Aorta (tissue), 5 donors: ENCODE measurements around the gene GALNT15. TPM values are rescaled to one million over a fixed set of nuclear protein-coding genes. Genes with fewer than 3 reads are reported as not detected.
A peak's percentile ranks its signal among the peaks of the same experiment; 100 is the strongest.

ENCODE experiments used
- ATAC-seq: fragments of 200-7000 bp; cut with Tn5 transposase; one replicate; pipeline ENCODE4 v1.9.1; 2022; ENCODE audit warnings: moderate library complexity; ENCODE audit not compliant: low FRiP score
- DNase-seq, 2 donors: peaks; one replicate each; pipeline ENCODE4 v3.0.0-alpha.2; 2020
- H3K27ac ChIP-seq, 2 donors: one replicate each; pipeline ENCODE4 v1.5.1; 2013; ENCODE audit warnings: low read length in 2 of 2, mild to moderate bottlenecking in 2 of 2, moderate library complexity in 2 of 2, control low read depth in 1 of 2, inconsistent platforms in 1 of 2, low read depth in 1 of 2
- H3K27me3 ChIP-seq, 2 donors: one replicate each; pipeline ENCODE4 v1.6.1; 2013; ENCODE audit warnings: control low read depth in 1 of 2, low read length in 1 of 2, mild to moderate bottlenecking in 1 of 2, moderate library complexity in 1 of 2; ENCODE audit not compliant: insufficient read depth in 2 of 2, control insufficient read depth in 1 of 2
- H3K36me3 ChIP-seq, 2 donors: one replicate each; pipeline ENCODE4 v1.6.1; 2013; ENCODE audit warnings: control low read depth in 1 of 2, low read length in 1 of 2, mild to moderate bottlenecking in 1 of 2; ENCODE audit not compliant: insufficient read depth in 2 of 2, control insufficient read depth in 1 of 2
- H3K4me1 ChIP-seq, 2 donors: one replicate each; pipeline ENCODE4 v1.6.1; 2013; ENCODE audit warnings: low read length in 2 of 2, control low read depth in 1 of 2, mild to moderate bottlenecking in 1 of 2, moderate library complexity in 1 of 2; ENCODE audit not compliant: insufficient read depth in 2 of 2, control insufficient read depth in 1 of 2
- H3K4me3 ChIP-seq, 2 donors: one replicate each; pipeline ENCODE4 v1.5.1; 2013; ENCODE audit warnings: low read length in 2 of 2, control low read depth in 1 of 2, mild to moderate bottlenecking in 1 of 2
- H3K9me3 ChIP-seq: one replicate; pipeline ENCODE4 v1.6.1; 2013; ENCODE audit warnings: mild to moderate bottlenecking, low read length; ENCODE audit not compliant: control insufficient read depth
- WGBS, 2 donors: extraction: QIAGEN DNeasy Blood & Tissue Kit; methylation state at CpG; one replicate each; pipeline ENCODE4 v1.1.7; 2013; 5-methylcytosine and 5-hydroxymethylcytosine counted together
- intact Hi-C, 2 donors: fragments of 100-400 bp; cut with DNase I; formaldehyde crosslinking; loops; one replicate each; pipeline versions ENCODE4 v1.14.2 to v1.15.0; 2022
- polyA plus RNA-seq, 2 donors: library from polyadenylated mRNA; stranded (reverse); fragments of 200-250 nt; gene quantifications; one replicate each; pipeline ENCODE4 v1.2.3, GENCODE V29; 2013
- total RNA-seq, 2 donors: library from RNA; stranded (reverse); fragmentation: NEBNext Ultra II Directional; extraction: Animal tissue kit (Norgen Biotek cat#: 25700); gene quantifications; one replicate each; pipeline ENCODE4 v1.2.1, GENCODE V29; 2021
- donor health status: healthy with polysubstance abuse.
- donor health status: Bipolar disorder and iron deficiency.
- donor health status: DM: no; HTN: no; CAD: no.
- donor health status: DM: no; HTN: no; CAD: no.
- donor health status: DM: yes; HTN: yes; CAD: no.

GALNT15 gene
- total and polyA plus RNA-seq, 4 donors: 12.5 to 113 (median 45.1) TPM

DNA sequence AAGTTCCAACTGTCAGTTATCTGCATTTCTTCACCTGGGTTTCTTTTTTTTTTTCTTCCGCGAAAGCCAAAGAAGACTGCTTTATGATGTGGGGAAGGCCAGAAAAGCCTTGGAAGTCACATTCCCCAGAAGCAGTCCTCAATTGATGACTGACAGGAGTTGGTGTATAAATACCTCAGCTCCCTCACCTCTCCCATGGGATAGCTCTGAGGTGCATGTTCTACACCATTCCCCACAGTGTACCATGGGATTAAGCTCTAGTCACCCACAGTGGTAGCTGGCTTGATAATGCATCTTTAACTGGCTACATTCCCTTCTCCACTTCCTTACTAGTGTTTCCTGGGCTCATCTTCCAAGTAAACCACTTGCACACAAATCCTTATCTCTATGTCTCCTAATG, 59.8 kb downstream of the GALNT15 start:
- intact Hi-C loops: no loop called here
- Histone ChIP-seq H3K27ac (no peak overlapping the region), H3K27me3 (no peaks in the 10 kb centered on the region), H3K4me3 (no peak overlapping the region), H3K4me1 (no peaks in the 10 kb centered on the region), H3K36me3 (no peaks in the 10 kb centered on the region), H3K9me3 (no peaks in the 10 kb centered on the region)
- ATAC-seq: no peak
- DNase-seq: no peak
- 99 to 100% methylated on average over 2 of the region's 2 CpGs for WGBS, 2 donors

DNA sequence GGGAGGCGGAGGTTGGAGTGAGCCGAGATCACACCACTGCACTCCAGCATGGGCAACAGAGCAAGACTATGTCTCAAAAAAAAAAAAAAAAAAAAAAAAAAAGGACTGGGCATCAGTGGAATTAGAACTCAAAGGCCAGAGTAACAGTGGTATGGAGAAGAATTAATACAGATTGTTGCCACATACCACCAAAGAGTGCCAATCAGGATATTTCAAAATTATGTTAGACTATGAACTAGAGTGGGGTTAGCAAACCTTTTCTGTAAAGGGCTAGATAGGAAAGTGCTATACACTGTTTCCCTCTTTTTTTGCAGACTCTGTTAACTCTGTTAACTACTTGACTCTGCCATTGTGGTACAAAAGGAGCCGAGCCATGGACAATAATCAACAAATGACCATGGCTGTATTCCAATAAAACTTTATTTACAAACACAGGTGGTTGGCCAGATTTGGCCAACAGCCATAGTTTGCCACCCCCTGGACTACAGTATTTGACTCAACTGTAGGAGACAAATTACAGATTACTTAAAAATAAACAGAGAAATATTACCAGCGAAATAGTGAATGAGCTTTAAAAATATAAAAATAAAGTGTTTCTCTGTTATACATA, 61.7 kb downstream of the GALNT15 start:
- Histone ChIP-seq H3K4me1 (no peaks in the 10 kb centered on the region), H3K27me3 (no peaks in the 10 kb centered on the region), H3K9me3 (no peaks in the 10 kb centered on the region), H3K36me3 (no peaks in the 10 kb centered on the region), H3K4me3 (no peak overlapping the region), H3K27ac (no peak overlapping the region)
- DNase-seq: no peak
- ATAC-seq: no peak
- 85 to 88% methylated on average over 4 of the region's 4 CpGs for WGBS, 2 donors
- intact Hi-C loops: no loop called here

DNA sequence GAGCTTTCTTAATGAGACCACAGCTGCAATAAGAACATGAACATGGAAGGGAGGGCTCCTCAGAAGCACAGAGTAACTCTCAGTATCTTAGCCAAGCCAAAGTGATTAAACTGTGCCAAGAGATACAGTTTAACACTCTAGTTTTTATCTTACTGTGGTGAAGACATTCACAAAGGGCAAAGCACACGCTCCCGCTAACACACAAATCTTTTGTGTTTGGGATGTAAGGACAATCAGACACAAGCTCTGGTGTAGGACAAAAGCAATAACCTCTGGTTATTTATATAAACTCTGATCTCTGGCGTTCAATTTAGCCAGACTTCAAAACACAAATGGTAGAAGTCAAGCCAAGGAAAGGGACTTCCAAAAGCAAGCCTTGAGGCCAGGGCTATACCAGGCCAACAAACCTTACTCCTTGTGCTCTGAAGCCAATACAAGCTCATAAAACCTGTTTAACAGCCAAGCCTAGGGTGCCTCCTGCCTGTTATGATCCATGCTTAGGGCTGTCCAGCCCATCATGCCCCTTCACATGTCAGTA, 62.4 kb downstream of the GALNT15 start:
- peak; percentile 60 for ATAC-seq
- Histone ChIP-seq H3K4me3 (no peak overlapping the region), H3K4me1 (no peaks in the 10 kb centered on the region), H3K36me3 (no peaks in the 10 kb centered on the region), H3K27ac (no peak overlapping the region), H3K9me3 (no peaks in the 10 kb centered on the region), H3K27me3 (no peaks in the 10 kb centered on the region)
- intact Hi-C loops: no loop called here
- 3 to 4% methylated on average over 3 of the region's 3 CpGs for WGBS, 2 donors
- DNase-seq: no peak

DNA sequence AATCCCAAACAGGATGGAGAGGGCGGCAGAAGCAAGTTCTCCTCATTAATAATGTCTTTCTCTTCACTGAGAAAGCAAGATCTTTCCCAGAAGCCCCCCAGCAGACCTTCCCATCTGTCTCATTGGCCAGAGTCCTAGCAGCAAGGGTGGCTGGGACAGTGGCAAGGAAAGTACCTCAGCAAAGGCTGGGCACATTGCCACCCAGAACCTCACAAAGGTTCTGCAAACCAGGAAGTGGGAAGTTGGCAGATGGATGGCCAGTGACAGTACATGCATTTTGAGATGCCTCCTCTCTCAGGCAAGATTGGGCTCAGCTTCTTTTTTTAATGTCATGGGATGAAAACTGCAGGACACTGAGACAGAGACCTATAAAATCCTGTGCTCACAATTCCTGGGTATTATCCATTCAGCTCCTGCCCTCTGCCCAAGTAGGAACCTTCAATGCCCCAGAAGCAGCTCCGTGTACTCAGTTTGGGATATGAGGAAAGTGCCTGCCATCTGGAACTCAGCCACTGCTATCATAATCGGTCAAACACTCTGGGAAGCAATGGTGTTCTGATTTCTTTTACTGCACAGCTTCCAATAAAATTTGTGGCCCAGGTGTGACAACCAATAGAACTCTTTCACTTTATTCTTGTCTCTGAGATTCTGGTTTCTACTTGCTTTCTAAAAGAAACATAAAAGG, 64.7 kb downstream of the GALNT15 start:
- no peaks in the 10 kb centered on the region for H3K9me3 ChIP-seq
- no peaks in the 10 kb centered on the region for H3K36me3 ChIP-seq
- H3K27me3 ChIP-seq: no peaks in the 10 kb centered on the region
- no peak overlapping the region for H3K4me3 ChIP-seq
- H3K4me1 ChIP-seq: peaks cover 0 to under 1% of the 10 kb centered on the region in 2 donors
- 47% methylated on average over 3 of the region's 3 CpGs for WGBS, 2 donors
- H3K27ac ChIP-seq: no peak overlapping the region
- intact Hi-C loops: no loop called here
- DNase-seq (no peak), ATAC-seq (no peak)

DNA sequence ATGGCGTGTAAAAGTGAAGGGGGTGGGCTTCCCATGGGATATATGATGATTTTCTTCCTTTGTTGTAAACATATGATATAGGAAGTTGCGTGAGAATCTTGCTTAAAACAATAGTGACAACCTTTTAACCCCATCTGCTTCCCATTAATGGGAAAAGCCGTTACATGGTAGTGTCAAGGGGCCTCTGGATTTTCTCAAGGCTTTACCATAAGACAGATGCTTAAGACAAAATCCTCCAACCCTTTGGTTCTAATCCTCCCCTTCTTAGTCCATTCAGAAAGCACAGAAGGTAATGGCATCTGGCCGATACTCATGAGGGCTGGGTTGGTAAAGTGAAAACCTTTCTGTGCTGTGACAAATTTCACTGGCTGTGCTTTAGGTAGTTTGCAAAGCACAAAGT, 65.3 kb downstream of the GALNT15 start:
- H3K9me3 ChIP-seq: no peaks in the 10 kb centered on the region
- DNase-seq (no peak), ATAC-seq (no peak)
- 92 to 97% methylated on average over 4 of the region's 4 CpGs for WGBS, 2 donors
- no peak overlapping the region for H3K4me3 ChIP-seq
- peaks cover 0 to 2% of the 10 kb centered on the region in 2 donors for H3K4me1 ChIP-seq
- intact Hi-C loops: no loop called here
- H3K27ac ChIP-seq: no peak overlapping the region
- no peaks in the 10 kb centered on the region for H3K36me3 ChIP-seq
- no peaks in the 10 kb centered on the region for H3K27me3 ChIP-seq

DNA sequence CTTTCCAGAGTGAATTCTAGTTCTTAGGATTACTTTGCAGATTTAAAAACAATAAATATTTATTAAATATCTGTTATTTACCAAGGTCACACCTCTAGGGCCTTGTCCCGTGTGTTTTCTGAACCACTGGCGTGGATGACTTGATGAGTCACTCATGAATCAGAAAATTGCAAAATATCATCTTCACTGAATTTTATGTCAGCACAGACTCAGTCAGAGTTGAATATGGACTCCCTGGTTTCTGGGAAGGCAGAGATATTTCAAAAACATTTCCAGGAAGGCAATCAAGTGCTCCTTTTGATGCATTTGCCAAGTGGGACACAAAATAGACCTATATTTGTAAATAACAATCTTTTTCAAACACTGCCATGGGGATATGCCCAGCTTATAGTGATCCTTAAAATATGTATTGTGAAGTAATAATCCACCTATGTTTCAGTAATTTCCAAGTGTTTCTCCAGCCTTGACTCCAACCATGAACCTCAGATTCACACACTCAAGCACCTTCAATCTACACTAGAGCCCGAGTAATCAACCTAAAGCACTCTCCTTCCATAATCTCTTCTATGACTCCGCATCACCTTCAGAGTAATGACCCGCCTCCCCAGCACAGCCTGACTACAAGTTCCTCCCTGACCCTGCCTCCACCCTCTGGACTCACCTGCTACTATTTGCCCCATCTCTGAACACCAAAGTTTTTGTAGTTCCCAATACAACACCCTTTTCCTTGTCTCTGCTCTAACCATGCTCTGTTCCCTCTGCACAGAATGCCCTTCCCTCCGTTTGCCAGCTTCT, 65.9 kb downstream of the GALNT15 start:
- Histone ChIP-seq H3K9me3 (no peaks in the 10 kb centered on the region), H3K36me3 (no peaks in the 10 kb centered on the region), H3K4me3 (no peak overlapping the region), H3K27ac (no peak overlapping the region), H3K4me1 (peaks cover 0 to 2% of the 10 kb centered on the region in 2 donors), H3K27me3 (no peaks in the 10 kb centered on the region)
- intact Hi-C loops: no loop called here
- ATAC-seq (peak; percentile 59), DNase-seq (no peak)
- WGBS, 2 donors: 91 to 92% methylated on average over 6 of the region's 6 CpGs

DNA sequence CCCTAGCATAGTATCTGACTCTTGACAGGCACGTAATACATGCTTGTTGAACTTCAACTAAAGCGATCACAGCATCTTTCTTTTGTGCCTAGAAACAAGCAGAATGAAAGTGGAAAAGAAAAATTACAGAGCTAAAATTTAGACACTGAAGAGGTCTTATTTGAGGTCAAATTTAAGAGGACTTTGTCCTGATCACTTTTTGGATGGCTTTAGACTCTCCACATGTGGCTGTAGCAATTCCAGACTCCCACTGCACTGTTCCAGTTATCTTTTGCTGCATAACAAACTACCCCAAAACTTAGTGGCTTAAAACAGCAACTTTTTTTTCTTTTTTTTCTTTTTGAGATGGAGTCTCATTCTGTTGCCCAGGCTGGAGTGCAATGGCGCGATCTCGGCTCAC, 66.7 kb downstream of the GALNT15 start:
- no peak overlapping the region for H3K4me3 ChIP-seq
- H3K4me1 ChIP-seq: peaks cover 0 to 2% of the 10 kb centered on the region in 2 donors
- no peak overlapping the region for H3K27ac ChIP-seq
- WGBS, 2 donors: 97 to 99% methylated on average over 5 of the region's 5 CpGs
- H3K36me3 ChIP-seq: no peaks in the 10 kb centered on the region
- no peaks in the 10 kb centered on the region for H3K9me3 ChIP-seq
- no peaks in the 10 kb centered on the region for H3K27me3 ChIP-seq
- ATAC-seq: no peak
- intact Hi-C loops: no loop called here
- DNase-seq: no peak

DNA sequence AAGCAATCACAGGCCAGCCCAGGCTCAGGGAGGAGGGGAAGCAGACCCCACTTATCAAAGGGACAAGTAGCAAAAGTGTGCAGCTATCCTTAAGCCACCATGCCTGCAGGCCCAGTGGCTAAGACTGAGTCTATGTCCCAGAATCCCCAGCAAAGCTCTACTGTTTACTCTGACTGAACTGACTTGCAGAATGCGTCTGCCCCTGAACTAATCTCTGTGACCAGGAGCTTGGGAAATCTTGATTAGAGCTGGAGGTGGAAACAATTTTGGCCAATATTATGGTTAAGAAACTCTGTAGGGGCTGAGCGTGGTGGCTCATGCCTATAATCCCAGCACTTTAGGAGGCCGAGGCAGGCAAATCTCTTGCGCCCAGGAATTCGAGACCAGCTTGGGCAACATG, 67.7 kb downstream of the GALNT15 start:
- intact Hi-C loops: loop anchor here in 1 of 2 donors (2.0 kb wide), 1 partner anchor 423 kb away; no protein-coding TSS in a partner anchor
- DNase-seq (no peak), ATAC-seq (no peak)
- WGBS, 2 donors: 94% methylated on average over 5 of the region's 5 CpGs
- H3K27ac ChIP-seq: no peak overlapping the region
- H3K9me3 ChIP-seq: no peaks in the 10 kb centered on the region
- H3K36me3 ChIP-seq: no peaks in the 10 kb centered on the region
- H3K4me1 ChIP-seq: peaks cover 0 to 2% of the 10 kb centered on the region in 2 donors
- no peak overlapping the region for H3K4me3 ChIP-seq
- H3K27me3 ChIP-seq: no peaks in the 10 kb centered on the region
